HUES6 (cell line): ENCODE data around the gene NCKAP5.

ENCODE experiments used
- H3K27ac ChIP-seq: 2 replicates; pipeline ENCODE4 v1.7.0; 2013; ENCODE audit warnings: low read depth, mild to moderate bottlenecking, low read length, inconsistent platforms
- H3K27me3 ChIP-seq: 2 replicates; pipeline ENCODE4 v1.6.1; 2013; ENCODE audit warnings: low read length; ENCODE audit not compliant: control insufficient read depth, insufficient read depth
- H3K36me3 ChIP-seq: 2 replicates; pipeline ENCODE4 v1.6.1; 2013; ENCODE audit warnings: low read length; ENCODE audit not compliant: control insufficient read depth, insufficient read depth
- H3K4me1 ChIP-seq: 2 replicates; pipeline ENCODE4 v1.6.1; 2013; ENCODE audit warnings: low read length; ENCODE audit not compliant: control insufficient read depth, insufficient read depth
- H3K4me3 ChIP-seq: 2 replicates; pipeline ENCODE4 v1.5.1; 2013; ENCODE audit warnings: low read depth, low read length
- H3K9ac ChIP-seq: one replicate; pipeline ENCODE4 v1.6.1; 2013; ENCODE audit warnings: mild to moderate bottlenecking, low read length
- H3K9me3 ChIP-seq: 2 replicates; pipeline ENCODE4 v1.6.1; 2013; ENCODE audit warnings: low read depth, low read length; ENCODE audit not compliant: control insufficient read depth, insufficient read depth

The NCKAP5 gene

DNA sequence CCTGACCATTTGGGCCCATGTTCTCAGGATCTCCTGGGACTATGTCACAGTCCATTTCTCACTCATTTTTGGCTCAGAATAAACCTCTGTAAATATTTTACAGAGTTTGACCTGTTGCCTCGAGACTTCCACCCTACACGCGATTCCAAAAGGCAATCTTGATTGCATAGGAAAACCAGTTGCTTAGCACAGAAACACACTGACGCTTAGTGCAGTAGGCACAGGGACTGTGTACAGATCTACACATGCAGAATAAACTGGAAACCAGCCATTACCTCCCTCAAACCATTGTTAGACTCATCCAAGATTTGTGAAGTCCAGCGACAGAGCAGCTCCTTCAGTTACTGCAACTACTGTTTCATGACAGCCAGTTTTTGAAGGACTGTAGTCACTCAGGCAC, 73.0 kb downstream of the NCKAP5 start:
- Histone ChIP-seq H3K27ac (no peak overlapping the region), H3K9ac (no peak overlapping the region), H3K4me1 (no peaks in the 10 kb centered on the region)

DNA sequence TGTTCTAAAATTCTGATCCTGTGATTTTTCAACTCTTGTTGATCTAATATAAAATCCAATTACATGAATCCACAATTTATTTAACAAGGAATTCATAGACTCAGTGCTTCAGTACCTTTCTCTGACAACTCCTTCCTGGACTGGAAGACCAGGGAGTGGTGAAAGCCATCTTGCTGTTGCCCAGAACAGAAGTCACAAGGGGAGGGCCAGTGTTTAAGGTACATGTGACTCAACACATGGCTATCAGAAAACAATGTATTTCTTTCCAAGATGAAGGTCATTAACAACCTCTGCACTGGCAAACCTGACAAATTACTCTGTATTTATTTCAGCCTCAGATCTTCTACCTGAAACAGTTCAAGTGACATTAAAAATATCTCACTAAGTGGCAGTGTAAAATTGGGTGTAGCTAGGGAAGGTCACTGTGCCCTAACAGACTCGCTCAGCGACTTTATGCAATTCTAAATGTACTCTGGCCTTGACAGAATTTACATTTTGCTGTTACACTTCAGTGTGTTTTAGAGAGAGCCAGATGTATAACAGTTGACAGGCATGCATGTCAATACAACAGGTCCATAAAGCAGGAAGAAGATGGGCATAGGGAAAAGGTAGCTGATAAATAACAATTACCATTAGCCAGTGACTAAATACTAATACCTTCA, 75.4 kb downstream of the NCKAP5 start:
- Histone ChIP-seq H3K9me3 (no peaks in the 10 kb centered on the region), H3K4me3 (no peak overlapping the region), H3K4me1 (no peaks in the 10 kb centered on the region), H3K27me3 (no peaks in the 10 kb centered on the region), H3K36me3 (no peaks in the 10 kb centered on the region), H3K9ac (no peak overlapping the region), H3K27ac (no peak overlapping the region)

More for the DNA sequence above, 73.0 kb downstream of the NCKAP5 start:
- Histone ChIP-seq H3K4me3 (no peak overlapping the region), H3K36me3 (no peaks in the 10 kb centered on the region), H3K27me3 (no peaks in the 10 kb centered on the region), H3K9me3 (no peaks in the 10 kb centered on the region)

DNA sequence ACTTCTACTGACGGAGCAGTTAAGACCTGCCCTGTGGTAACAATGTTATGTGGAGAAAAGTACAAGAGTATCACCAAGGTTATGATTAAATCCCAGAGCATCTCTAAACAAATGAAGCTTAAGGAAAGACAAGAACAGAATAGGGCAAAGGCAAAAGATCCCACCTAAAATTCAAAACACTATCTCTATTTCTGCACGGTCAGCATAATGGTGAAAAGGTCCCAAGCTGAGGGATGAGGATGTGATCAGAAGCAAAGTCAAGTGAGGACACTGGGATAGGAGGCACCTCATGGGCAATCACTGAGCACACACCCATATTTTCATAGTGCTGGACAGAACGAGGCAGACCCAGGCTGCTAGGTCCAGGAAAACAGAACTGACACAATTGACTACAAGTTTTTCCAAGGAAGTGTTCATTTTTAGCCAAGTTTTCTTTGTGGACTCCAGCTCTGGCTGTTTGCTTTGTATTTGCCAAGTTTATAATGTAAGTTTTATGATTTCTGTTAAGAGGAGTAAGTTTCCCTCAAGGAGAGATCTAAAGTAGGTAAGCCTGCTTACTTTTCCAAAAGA, 77.8 kb downstream of the NCKAP5 start:
- Histone ChIP-seq H3K9ac (no peak overlapping the region), H3K36me3 (no peaks in the 10 kb centered on the region), H3K27ac (no peak overlapping the region), H3K9me3 (no peaks in the 10 kb centered on the region), H3K4me1 (no peaks in the 10 kb centered on the region), H3K4me3 (no peak overlapping the region), H3K27me3 (no peaks in the 10 kb centered on the region)

DNA sequence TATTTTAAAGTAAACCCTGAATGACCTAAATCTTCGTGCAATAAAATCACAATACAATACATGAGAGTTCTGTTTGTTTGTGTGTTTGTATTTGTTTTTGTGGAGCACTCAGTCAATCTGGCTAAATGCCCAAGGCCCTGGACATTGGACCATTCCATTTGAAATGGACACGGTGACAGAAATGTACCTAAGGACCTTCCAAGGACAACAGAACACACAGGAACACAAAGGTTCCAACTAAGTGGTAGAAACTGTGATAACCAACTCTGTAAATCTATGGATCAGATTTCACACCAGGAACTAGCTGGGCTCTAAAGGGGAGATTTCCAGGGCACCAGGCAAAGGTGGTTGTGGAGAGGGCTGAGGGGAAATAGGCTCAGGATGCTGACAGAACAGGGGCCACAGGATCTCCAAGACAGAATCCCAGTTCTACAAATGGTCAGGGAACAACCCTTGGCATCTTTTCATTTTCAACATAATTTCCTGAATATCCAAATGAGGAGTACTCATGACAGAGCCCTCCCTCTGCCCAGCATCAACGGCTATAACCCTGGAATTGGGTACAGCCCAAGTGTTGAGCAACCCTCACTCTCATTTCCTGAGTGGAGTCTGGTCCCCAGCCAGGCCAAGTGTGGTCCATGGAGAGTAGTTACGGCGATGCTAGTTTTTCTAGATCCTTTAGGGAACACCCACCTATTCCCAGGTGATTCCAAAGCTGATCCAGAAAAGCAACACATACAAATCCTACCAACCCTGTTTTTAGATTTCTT, 78.4 kb downstream of the NCKAP5 start:
- Histone ChIP-seq H3K27me3 (no peaks in the 10 kb centered on the region), H3K4me1 (no peaks in the 10 kb centered on the region), H3K4me3 (no peak overlapping the region), H3K9me3 (no peaks in the 10 kb centered on the region), H3K27ac (no peak overlapping the region), H3K36me3 (no peaks in the 10 kb centered on the region), H3K9ac (no peak overlapping the region)

DNA sequence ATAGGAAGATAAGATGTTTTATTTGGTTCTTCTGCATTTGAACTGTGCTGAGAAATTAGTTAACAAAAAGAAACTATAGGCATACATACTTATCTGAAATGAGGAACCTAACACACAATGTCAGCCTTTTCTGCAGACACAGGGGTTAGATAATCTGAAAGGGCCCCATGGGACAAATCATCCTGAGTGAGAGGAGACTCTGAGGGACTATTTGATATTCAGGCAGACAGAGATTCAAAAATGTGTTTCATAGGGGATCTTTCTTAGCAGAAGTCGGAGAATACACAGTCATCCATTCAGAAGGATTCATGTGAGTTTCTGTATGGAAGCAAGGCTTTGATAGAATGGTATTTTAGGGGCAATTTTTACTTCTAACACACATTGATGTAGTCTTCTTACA, 79.1 kb downstream of the NCKAP5 start:
- H3K4me1 ChIP-seq, result no peaks in the 10 kb centered on the region
- H3K9me3 ChIP-seq, result no peaks in the 10 kb centered on the region
- no peaks in the 10 kb centered on the region for H3K36me3 ChIP-seq
- no peaks in the 10 kb centered on the region for H3K27me3 ChIP-seq
- H3K9ac ChIP-seq, result no peak overlapping the region
- no peak overlapping the region for H3K27ac ChIP-seq
- no peak overlapping the region for H3K4me3 ChIP-seq

DNA sequence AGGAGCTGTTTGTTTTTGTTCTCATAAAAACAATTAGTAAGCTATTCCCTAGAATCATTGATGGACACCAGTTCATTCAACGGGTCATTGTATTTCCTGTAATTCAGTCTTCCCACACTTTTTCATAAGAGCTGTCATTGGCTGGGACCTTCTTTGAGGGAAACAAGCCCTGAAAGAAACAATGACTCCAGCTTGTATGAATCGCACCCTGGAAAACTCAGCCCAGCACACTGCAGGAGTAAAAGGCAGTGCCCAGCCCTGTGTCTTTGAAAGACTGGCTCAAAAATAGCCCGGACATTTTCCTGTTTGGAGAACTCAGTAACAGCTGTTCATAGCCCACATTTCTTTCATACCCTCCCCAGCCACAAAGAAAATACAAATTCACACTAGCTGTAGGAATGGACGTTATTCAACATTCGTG, 81.5 kb downstream of the NCKAP5 start:
- H3K9ac ChIP-seq, result no peak overlapping the region
- no peak overlapping the region for H3K27ac ChIP-seq
- no peaks in the 10 kb centered on the region for H3K9me3 ChIP-seq
- H3K4me3 ChIP-seq, result no peak overlapping the region
- H3K4me1 ChIP-seq, result no peaks in the 10 kb centered on the region
- no peaks in the 10 kb centered on the region for H3K36me3 ChIP-seq
- H3K27me3 ChIP-seq, result no peaks in the 10 kb centered on the region

DNA sequence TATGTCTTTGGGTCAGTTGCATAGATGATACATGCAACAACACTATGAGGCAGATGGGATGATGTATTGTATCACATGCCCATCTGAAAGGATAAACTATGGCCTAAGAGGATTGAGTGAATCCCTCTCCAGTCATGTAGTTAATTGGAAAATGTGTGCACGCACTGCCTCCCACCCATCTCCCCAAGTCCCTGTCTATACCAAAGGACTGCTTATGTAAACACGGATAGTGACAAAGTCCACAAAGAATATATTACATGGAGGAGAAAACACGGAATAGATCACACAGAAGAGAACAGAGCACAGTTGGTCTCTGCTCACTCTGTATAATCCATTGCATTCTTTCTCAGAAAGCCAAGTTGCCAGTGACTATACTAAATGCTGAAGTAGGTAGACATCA, 82.4 kb downstream of the NCKAP5 start:
- H3K27me3 ChIP-seq, result no peaks in the 10 kb centered on the region
- no peaks in the 10 kb centered on the region for H3K36me3 ChIP-seq
- no peaks in the 10 kb centered on the region for H3K9me3 ChIP-seq
- H3K4me3 ChIP-seq, result no peak overlapping the region
- H3K27ac ChIP-seq, result no peak overlapping the region
- no peaks in the 10 kb centered on the region for H3K4me1 ChIP-seq
- H3K9ac ChIP-seq, result no peak overlapping the region

DNA sequence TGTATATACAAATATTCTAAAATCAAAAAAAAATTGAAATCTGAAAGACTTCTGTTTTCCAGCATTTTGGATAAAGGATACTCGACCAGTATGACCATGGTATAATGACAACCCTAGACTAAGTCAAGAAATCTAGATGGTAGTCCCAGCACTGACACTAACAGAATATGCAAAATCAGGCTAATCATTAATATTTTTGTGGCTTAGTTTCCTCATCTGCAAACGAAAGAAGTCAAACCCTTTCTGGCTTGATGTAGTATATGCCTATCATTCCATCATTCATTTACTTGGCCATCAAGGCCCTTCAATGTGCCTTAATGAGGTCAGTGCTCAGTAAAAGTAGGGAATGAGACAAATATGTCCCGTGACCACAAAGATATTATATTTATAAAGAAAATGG, 83.5 kb downstream of the NCKAP5 start:
- Histone ChIP-seq H3K9me3 (no peaks in the 10 kb centered on the region), H3K9ac (no peak overlapping the region), H3K36me3 (no peaks in the 10 kb centered on the region), H3K4me3 (no peak overlapping the region), H3K27ac (no peak overlapping the region), H3K4me1 (no peaks in the 10 kb centered on the region), H3K27me3 (no peaks in the 10 kb centered on the region)

DNA sequence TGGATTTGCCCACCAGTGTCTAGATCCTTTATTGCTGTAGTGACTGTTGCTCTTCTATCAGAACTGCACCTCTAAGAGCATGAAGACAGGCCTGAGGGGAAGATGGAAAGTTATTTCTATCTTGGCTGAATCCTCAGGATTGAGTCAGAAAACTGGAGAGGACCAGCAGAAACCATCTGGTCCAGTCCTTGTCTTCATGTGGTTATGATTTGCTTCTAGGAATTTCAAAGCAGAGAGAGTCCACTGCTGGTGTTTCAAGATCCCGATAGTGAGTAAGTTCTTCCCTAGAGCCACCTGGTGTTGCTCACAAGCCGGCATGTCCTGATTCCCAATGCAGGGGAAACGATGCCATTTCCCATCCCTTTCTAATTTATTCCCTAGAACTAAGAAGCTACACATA, 84.2 kb downstream of the NCKAP5 start:
- H3K9me3 ChIP-seq, result no peaks in the 10 kb centered on the region
- H3K27ac ChIP-seq, result no peak overlapping the region
- H3K9ac ChIP-seq, result no peak overlapping the region
- no peaks in the 10 kb centered on the region for H3K4me1 ChIP-seq
- H3K4me3 ChIP-seq, result no peak overlapping the region
- no peaks in the 10 kb centered on the region for H3K36me3 ChIP-seq
- no peaks in the 10 kb centered on the region for H3K27me3 ChIP-seq

DNA sequence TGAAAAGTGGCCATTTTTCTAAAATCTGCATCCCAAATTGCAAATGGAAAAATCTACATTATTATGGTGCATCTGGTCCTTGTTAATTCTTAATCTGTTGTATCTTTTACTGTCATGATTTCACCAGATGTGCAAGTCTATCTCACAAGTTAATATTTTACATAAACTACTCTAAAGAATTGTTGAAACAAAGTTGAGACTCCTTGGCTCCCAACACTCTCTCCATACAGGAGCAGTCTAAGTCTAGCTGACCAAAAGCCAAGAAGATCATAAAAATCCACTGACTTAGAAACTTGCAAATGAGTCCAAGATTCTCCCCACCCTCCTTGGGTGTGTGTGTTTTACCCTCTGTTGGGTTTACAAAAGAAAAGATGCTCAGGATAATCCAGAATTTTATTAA, 85.1 kb downstream of the NCKAP5 start:
- Histone ChIP-seq H3K4me3 (no peak overlapping the region), H3K27ac (no peak overlapping the region), H3K27me3 (no peaks in the 10 kb centered on the region), H3K9ac (no peak overlapping the region), H3K9me3 (no peaks in the 10 kb centered on the region), H3K4me1 (no peaks in the 10 kb centered on the region), H3K36me3 (no peaks in the 10 kb centered on the region)

DNA sequence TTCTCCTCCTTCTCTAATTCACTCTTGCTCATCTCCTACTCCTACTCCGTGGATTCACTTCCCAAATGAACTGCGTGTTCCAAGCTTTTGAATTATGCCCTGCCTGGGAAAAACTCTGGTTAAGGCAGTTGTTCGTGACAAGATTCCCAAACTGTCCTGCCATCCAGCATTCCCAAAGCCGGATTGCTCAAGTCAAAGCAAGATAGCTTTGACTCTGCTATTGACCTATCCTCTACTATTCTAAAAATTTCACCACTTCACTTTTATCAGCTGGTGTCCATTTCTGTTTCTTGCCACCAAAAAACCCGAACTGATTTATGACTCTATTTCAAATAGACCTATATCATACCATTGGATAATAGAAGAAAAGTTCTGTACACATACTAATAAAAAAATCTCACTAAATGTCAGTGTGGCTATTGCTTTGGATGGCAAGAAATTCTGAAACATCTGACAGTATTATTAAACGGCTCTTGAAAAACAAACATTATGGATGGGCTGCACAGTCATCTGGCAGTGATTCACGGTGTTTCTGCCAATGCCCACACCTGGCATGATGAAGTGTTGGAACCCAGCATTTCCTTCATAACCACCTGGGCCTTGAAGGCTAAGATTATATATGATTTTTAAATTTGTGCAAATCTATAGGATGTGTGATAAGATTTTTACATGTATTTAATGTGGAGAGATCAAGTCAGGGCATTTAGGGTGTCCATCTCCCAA, 87.4 kb downstream of the NCKAP5 start:
- H3K4me1 ChIP-seq, result no peaks in the 10 kb centered on the region
- H3K27me3 ChIP-seq, result no peaks in the 10 kb centered on the region
- H3K27ac ChIP-seq, result no peak overlapping the region
- no peaks in the 10 kb centered on the region for H3K36me3 ChIP-seq
- H3K4me3 ChIP-seq, result no peak overlapping the region
- H3K9me3 ChIP-seq, result no peaks in the 10 kb centered on the region
- H3K9ac ChIP-seq, result no peak overlapping the region
